MM.1S (cell line): ENCODE data around the gene ALG9.

Experiments
- CTCF ChIP-seq: fragments of 300-600 bp; sonication (generic); IDR thresholded peaks from 2 replicates; pipeline ENCODE4 v1.5.1; 2016; ENCODE audit warnings: antibody characterized with exemption, low read length, mixed read lengths
- EZH2 ChIP-seq: fragments of 300-600 bp; sonication (generic); optimal IDR thresholded peaks from 2 replicates; pipeline ENCODE3; 2017; ENCODE audit warnings: low read depth, mild to moderate bottlenecking, antibody characterized with exemption, low read length, mixed read lengths

GRCh38 chr11:111792314-111792713 is 79.1 kb downstream of the ALG9 start:
- no peak for TF ChIP-seq CTCF
- TF ChIP-seq EZH2, result no peak
